GM21367 (cell line): ENCODE results near the gene FAM136A.
A peak's percentile ranks its signal among the peaks of the same experiment; 100 is the strongest.
"Not testable (repeated sequence)": the region's sequence is repeated elsewhere in the genome, so short reads cannot be mapped to it uniquely, and the experiment has no call there.

Experiments
- ATAC-seq: cut with Tn5 transposase; IDR thresholded peaks from one replicate; pipeline ENCODE4 v1.9.1; 2021; ENCODE audit not compliant: unreplicated experiment

Gene FAM136A

DNA sequence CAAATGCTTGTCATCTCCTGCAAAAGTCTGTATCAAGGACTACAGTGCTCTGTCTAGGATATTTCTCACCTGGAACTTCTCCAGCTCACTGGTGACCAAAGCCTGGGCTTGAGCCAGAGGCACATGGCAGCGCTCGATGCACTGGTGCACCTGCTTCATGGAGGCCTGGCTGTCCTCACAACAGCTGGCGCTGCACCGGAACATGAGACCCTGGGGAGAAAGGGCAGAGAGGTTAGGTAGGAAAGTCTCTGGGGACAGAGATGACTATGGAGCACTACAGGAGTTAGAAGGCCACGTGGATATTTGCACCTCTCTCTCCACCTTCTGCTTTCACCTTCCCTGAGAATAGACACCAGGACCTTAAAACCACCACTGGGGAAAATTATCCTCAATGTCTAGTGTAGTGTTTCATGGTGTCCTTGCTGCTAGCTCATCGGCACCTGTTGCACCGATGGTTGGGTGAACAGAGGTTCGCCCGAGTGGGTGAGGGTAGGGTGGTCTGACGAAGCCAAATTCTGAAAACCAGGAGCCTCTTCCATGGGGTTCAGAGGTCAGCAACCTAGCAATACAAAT lies 1.0 kb downstream of the FAM136A start:
- no peak for ATAC-seq

- ATAC-seq: not testable (repeated sequence)
These were observed 4.0 kb downstream of the FAM136A start for GRCh38 chr2:70297828-70298227.

DNA sequence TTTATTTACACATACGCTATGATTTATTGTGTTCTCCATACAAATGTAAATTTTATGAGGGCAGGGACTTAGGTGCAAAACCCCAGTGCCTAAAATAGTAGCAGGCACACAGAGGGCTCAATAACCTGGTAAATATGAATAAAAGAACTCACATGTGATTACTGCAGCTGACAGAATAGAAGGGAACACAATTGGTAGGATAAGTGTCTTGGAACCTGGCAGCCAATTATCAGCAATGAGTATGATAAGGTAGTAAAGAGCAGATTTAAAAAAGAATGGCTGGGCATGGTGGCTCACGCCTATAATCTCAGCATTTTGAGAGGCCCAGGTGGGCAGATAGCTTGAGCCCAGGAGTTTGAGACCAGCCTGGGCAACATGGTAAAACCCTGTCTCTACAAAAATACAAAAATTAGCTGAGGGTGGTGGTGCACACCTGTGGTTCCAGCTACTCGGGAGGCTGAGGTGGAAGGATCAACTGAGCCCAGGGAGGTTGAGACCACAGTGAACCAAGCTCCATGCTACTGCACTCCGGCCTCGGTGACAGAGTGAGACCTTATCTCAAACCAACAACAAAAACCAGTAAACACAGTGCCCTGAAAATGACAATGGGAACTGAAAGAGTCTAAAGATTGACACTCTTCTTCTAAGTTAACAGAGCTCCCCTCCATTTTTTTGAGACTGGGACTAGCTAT lies 18.2 kb downstream of the FAM136A start:
- no peak for ATAC-seq

- ATAC-seq: no peak
These were observed 19.4 kb downstream of the FAM136A start for GRCh38 chr2:70282439-70282838.

GRCh38 chr2:70280242-70280798 lies 21.5 kb downstream of the FAM136A start:
- ATAC-seq: no peak

- ATAC-seq: no peak
These were observed 31.5 kb downstream of the FAM136A start for GRCh38 chr2:70270323-70270722.

DNA sequence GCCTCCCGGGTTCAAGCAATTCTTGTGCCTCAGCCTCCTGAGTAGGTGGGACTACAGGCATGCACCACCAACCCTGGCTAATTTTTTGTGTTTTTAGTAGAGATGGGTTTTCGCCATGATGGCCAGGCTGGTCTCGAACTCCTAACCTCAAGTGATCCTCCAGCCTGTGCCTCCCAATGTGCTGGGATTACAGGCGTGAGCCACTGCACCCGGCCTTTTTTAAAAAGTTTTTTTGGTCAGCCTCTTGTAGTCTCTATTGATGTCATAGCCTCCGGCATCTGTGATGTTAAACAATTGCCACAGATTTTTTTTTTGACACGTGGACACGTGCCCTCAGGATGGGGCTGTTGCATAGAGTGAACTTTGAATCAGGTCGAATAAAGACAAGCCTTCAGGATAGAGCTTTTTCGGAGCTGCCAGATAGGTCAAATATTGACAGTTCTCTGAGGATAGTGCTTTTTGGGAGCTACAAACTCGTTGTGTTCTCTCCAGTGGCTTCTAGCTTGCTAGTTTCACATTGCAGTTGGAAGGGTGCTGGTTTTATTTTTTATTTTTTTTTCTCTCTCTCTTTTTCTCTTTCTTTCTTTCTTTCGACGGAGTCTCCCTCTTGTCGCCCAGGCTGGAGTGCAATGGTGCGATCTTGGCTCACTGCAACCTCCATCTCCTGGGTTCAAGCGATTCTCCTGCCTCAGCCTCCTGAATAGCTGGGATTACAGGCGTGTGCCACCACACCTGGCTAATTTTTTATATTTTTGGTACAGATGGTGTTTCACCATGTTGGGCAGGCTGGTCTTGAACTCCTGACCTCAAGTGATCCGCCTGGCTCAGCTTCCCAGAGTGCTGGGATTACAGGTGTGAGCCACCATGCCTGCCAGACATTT lies 32.2 kb downstream of the FAM136A start:
- not testable (repeated sequence) for ATAC-seq

DNA sequence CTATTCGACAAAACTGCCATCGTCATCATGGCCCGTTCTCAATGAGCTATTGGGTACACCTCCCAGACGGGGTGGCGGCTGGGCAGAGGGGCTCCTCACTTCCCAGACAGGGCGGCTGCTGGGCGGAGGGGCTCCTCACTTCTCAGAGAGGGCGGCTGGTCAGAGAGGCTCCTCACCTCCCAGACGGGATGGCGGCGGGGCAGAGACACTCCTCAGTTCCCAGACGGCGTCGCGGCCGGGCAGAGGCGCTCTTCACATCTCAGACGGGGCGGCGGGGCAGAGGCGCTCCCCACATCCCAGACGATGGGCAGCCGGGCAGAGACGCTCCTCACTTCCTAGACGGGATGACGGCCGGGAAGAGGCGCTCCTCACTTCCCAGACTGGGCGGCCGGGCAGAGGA lies 34.9 kb downstream of the FAM136A start:
- ATAC-seq: not testable (repeated sequence)

GRCh38 chr2:70261501-70261900 lies 40.4 kb downstream of the FAM136A start:
- ATAC-seq: no peak

DNA sequence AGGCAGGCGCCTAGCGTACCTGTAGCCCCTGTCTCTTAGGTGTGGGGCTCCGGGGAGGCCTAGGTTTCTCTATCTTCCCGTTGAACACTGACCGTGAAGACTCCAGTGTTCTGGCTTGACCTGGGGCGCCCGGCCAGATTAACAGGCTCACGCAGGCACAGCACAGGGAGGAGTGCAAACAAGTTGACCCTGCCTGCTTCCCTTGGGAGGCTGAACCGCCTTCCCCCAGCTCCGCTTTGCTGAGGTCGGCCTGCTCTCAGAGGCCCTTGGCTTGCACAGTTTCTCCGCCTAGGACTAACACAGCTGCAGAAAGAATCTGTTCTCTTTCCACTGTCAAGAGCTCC lies 43.4 kb downstream of the FAM136A start:
- peak; percentile 4 for ATAC-seq

- ATAC-seq: no peak
These were observed 46.1 kb downstream of the FAM136A start for GRCh38 chr2:70255637-70256314.

GRCh38 chr2:70250434-70250833 lies 51.4 kb downstream of the FAM136A start:
- no peak for ATAC-seq

DNA sequence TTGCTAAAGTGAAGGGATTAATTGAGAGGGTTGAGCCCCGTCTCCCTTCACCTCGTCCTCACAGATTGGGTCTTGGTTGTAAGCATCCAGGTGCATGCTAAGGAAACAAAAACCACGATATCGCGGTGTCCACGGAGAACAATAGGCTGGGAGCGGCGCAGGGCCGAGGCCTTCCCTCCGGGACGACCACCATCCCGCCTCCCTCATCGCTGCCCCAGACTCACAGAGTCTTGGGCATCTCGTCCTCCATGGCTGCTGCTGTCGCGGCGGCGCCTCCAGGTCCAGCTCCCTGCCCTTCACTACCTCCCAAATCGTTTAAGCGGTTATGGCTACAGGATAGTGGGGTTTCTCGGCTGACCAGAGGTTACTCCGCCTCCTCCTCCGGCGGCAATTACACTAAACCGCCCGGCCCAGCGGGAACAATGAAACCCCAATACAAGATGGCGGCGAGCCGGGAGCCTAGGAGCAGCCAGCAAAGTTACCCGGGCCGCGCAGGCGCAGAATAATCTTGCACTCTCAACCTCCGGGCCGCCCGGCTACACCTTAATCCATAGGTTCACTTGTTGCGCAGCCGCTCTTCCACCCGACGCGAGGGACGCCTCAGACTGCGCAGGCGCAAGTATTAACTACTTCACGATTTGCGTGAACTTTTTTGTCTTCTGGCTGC lies 53.6 kb downstream of the FAM136A start, which contains the start of gene TIA1:
Gene TIA1 (minus strand): TSS at position 448 of the 667 bp plus-strand sequence. CDS start 198 bp downstream, at position 250.
- ATAC-seq: peak; percentile 93

- no peak for ATAC-seq
These were observed 54.3 kb downstream of the FAM136A start for GRCh38 chr2:70247364-70248180.
